ENCODE measurements around the gene VHLL. TPM values are rescaled to one million over a fixed set of nuclear protein-coding genes. Genes with fewer than 3 reads are reported as not detected.

The VHLL gene
- total RNA-seq: not detected

GRCh38 chr1:156298852-156299357 lies at the start of gene VHLL:
VHLL (minus strand) TSS chr1:156299307; CDS start chr1:156299189, 118 bp downstream.

GRCh38 chr1:156338180-156338976 lies 39.3 kb upstream of the VHLL start, which contains the start of the genes CCT3 and TSACC:
CCT3 (minus strand) TSS chr1:156338292; CDS start chr1:156338184, 108 bp downstream.
TSACC (plus strand) TSS chr1:156338526; CDS start chr1:156339758, 1,232 bp downstream.

GRCh38 chr1:156295391-156295947 lies 3.6 kb downstream of the VHLL start, which contains the start of gene GLMP:
GLMP (minus strand) TSS chr1:156295679; CDS start chr1:156295645, 34 bp downstream.

GRCh38 chr1:156284112-156284511 lies 15.0 kb downstream of the VHLL start, which contains the start of gene TMEM79:
TMEM79 (plus strand) TSS chr1:156284325; CDS start chr1:156285227, 902 bp downstream.

GRCh38 chr1:156282479-156283222 lies 16.5 kb downstream of the VHLL start, which contains the start of gene SMG5:
SMG5 (minus strand) TSS chr1:156282825; CDS start chr1:156282680, 145 bp downstream.

Other genes with a start within 250 kb of the VHLL start
- gene UBQLN4, start 245.5 kb downstream of the VHLL start, total RNA-seq: 24.2 TPM
- 30.1 TPM for gene LAMTOR2, start 244.5 kb downstream of the VHLL start, total RNA-seq
- 3.6 TPM for gene RAB25, start 238.1 kb downstream of the VHLL start, total RNA-seq
- 37.0 TPM for gene MEX3A, start 216.8 kb downstream of the VHLL start, total RNA-seq
- gene LMNA, start 184.6 kb downstream of the VHLL start, total RNA-seq: 201 TPM
- 12.1 TPM for gene SEMA4A, start 145.7 kb downstream of the VHLL start, total RNA-seq
- 16.4 TPM for gene SLC25A44, start 105.2 kb downstream of the VHLL start, total RNA-seq
- gene PMF1, start 86.3 kb downstream of the VHLL start, total RNA-seq: 47.1 TPM
- gene BGLAP, start 57.1 kb downstream of the VHLL start, total RNA-seq: 1.5 TPM
- 4.6 TPM for gene PAQR6, start 51.3 kb downstream of the VHLL start, total RNA-seq
- 63.6 TPM for gene SMG5, start 16.5 kb downstream of the VHLL start, total RNA-seq
- 3.7 TPM for gene TMEM79, start 15.0 kb downstream of the VHLL start, total RNA-seq
- 16.9 TPM for gene GLMP, start 3.6 kb downstream of the VHLL start, total RNA-seq
- 259 TPM for gene CCT3, start 39.0 kb upstream of the VHLL start, total RNA-seq
- not detected for gene TSACC, start 39.2 kb upstream of the VHLL start, total RNA-seq
- not detected for gene RHBG, start 69.9 kb upstream of the VHLL start, total RNA-seq
- gene MEF2D, start 201.5 kb upstream of the VHLL start, total RNA-seq: 27.3 TPM

All from camera-type eye (tissue), 1 donor.